Hippocampal formation (tissue), 2 donors: ENCODE data around the gene SSTR1.
"Not testable (repeated sequence)": the region's sequence is repeated elsewhere in the genome, so short reads cannot be mapped to it uniquely, and the experiment has no call there.

Experiments used
- DNase-seq, 2 donors: peaks; one replicate each; lab custom pipeline; 2025; lab: John Stamatoyannopoulos, UW

Gene SSTR1

GRCh38 chr14:38207736-38208617 is at the start of gene SSTR1:
SSTR1 (plus strand) TSS chr14:38207904; CDS start chr14:38209390, 1,486 bp downstream.
- no peak for DNase-seq

- DNase-seq = no peak
Observed at GRCh38 chr14:38158468-38158867, 49.2 kb upstream of the SSTR1 start.

- no peak for DNase-seq
Observed at GRCh38 chr14:38168416-38168815, 39.3 kb upstream of the SSTR1 start.

DNA sequence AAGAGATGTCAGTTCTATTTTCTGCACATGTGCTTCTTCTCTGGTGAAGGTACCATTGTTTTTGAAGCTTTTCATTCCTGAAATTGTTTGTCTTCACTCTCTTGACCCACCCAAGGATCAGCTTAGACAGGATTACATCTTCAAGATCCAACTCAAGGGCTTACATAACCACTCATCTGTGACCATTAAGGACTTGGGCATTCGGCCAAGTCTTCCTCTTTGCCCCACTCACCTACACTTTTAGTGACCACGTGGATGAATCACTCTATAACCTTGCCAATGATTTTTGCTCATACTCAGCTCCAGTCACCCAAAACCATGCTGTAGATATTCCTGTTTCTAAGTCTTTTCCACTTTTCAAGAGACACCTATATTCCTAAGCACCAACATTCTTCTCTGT is 36.5 kb upstream of the SSTR1 start:
- DNase-seq = no peak

- DNase-seq = no peak
Observed at GRCh38 chr14:38174711-38175110, 33.0 kb upstream of the SSTR1 start.

- no peak for DNase-seq
Observed at GRCh38 chr14:38175658-38176057, 32.0 kb upstream of the SSTR1 start.

DNA sequence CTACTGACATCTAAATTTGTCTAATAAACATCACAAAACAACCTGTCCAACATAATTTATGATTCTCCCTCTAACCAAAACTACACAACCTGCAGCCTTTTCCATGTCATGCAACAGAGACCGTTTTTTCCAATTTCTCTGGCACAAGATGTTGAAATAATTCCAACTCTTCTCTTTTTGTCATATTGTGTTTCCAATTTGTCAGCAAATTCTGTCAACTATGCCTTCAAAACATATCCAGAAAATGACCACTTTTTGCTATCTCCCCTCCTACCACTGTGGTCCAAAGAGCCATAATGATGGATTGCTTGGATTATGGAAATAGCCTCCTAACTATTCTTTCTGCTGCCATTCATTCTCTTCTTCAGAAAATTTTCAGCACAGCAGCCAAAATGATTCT is 31.3 kb upstream of the SSTR1 start:
- DNase-seq = no peak

DNA sequence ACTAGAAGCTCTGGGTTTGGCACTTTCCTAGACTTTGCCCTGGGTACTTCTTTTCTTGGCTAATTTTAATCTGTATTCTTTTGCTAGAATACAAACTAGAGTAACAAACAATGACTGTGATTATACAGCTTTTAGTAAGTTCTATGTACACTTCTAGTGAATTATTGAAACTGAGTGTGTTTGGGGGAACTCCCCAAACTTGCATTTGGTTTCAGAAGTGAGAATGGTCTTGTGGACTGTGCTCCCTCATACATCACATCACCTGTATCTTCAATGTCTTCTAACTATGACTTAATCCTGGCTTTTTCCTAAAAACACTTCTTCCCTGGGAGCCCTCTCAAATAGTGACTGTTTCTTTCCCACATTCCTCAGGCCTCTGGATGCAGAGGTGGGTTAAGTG is 23.6 kb upstream of the SSTR1 start:
- DNase-seq = no peak

DNA sequence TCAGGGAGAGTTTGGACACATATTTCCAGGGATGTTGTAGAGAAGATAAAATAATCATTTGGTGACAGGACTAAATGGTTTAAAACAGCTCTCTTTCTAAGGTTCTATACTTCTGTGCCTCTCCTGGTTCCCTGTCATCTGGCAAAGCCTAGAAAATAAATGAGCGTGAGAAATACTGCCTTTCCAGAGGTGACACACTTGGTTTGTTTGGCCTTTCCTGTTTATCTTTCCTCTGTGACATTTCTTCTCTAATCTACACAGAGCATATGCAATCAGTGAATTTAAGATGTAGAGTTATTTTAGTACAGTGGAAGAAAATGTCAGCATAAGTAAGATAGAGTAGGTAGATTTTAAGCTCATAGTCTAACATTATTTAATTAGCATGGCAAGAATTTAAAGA is 22.0 kb upstream of the SSTR1 start:
- DNase-seq = no peak

DNA sequence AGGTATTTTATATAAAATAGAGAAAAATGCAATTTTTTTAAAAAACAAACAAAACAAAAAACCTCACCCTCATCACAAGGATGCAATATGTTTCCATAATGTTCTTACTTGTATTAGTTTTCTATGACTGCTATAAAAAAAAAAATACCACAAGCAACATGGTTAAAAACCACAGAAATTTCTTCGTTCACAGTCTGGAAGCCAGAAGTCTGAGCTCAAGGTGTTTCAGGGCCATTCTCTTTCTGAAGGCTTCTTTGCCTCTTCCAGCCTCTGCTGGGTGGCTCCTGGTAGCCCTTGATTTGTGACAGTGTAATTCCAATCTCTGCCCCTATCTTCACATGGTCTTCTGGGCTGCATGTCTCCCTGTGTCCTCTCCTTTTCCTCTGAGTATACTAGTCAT is 21.5 kb upstream of the SSTR1 start:
- DNase-seq = no peak

DNA sequence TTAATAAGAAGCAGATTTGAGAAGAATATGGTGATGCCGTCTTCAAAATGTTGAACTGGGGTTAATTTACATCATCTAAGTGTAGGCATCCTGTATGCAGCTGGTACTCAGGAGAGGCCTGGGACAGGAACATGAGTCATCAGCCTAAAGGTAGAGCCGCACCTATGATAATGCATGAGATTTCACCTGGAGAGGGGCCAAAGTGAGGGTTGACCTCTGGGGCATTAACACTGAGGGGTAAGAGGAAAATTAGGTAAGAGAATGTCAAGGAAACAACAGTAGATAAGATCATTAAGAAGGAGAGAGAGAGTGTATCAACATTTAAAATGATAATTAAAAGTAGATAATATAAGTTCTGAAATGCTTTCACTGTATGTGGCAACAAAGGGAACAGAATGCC is 20.2 kb upstream of the SSTR1 start:
- no peak for DNase-seq

- no peak for DNase-seq
Observed at GRCh38 chr14:38189930-38190726, 17.6 kb upstream of the SSTR1 start.

DNA sequence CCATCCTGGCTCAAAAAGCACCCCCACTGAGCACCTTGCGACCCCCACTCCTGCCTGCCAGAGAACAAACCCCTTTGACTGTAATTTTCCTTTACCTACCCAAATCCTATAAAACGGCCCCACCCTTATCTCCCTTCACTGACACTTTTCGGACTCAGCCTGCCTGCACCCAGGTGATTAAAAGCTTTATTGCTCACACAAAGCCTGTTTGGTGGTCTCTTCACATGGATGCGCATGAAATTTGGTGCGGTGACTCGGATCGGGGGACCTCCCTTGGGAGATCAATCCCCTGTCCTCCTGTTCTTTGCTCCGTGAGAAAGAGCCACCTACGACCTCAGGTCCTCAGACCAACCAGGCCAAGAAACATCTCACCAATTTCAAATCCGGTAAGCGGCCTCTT is 16.9 kb upstream of the SSTR1 start:
- not testable (repeated sequence) for DNase-seq

DNA sequence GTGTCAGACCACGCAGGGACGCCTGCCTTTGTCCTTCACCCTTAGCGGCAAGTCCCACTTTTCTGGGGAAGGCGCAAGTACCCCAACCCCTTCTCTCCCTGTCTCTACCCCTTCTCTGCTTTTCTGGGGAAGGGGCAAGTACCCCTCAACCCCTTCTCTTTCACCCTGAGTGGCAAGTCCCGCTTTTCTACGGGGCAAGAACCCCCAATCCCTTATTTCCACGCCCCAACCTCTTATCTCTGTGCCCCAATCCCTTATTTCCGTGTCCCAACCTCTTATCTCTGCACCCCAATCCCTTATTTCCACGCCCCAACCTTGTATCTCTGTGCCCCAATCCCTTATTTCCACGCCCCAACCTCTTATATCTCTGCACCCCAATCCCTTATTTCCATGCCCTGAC is 16.2 kb upstream of the SSTR1 start:
- DNase-seq = not testable (repeated sequence)

GRCh38 chr14:38197001-38197783 is 10.5 kb upstream of the SSTR1 start:
- no peak for DNase-seq

- no peak for DNase-seq
Observed at GRCh38 chr14:38197784-38198335, 9.8 kb upstream of the SSTR1 start.

DNA sequence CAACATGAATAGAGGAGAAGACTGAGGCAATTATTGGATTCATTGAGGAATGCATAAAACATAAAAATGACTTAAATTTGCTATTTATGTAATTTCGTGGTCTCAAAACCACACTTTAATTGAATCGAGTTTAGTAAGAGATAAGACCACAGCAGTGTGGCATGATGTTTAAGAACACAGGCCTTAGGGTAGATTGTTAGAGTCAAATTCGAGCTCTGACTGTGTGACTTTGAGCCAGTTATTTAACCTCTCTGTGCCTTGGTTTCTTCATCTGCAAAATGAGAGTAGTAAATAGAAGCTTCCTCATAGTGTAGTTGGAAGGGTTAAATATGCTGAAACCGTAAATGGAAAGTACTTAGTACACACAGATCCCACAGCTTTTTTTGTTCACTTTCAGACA is 9.3 kb upstream of the SSTR1 start:
- DNase-seq = no peak

GRCh38 chr14:38199076-38199475 is 8.6 kb upstream of the SSTR1 start:
- DNase-seq = no peak

GRCh38 chr14:38199739-38200138 is 8.0 kb upstream of the SSTR1 start:
- no peak for DNase-seq

GRCh38 chr14:38201137-38201828 is 6.4 kb upstream of the SSTR1 start:
- DNase-seq = no peak

DNA sequence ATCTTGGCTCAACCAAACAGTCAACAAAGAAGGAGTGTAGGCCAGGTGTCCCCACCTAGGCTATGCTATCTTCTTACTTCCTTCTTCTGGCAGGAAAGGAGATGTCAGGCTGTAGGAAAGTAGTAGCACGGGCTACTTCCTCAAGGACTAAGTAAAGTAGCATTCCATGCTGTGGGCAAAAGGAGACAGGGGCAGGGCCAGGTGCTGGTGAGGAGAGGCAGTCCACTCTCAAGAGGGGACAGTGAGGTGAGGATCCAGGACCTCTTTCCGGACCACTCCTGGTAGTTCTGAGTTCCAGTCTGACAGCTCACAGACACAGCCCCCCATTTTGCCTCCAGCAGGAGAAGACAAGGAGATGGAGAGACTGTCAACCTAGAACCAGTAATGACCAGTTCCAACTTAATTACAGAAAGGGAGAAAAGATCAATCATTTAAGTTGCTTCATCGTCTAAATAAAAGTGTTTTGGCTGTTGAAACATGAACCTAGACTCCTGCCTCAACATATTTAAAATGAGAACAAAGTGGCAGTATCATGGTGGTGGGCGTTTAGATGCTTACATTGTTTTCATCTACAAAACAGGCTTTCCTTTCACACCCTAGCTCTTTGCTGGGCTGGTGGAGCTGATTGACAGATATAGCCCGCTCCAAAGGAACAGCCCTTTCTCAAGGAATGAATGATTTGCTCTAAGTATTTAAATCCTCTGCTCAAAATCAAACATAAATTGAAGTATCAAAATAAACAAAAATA is 5.1 kb upstream of the SSTR1 start:
- DNase-seq = no peak
